ENCODE results near the gene GLRA3. TPM values are rescaled to one million over a fixed set of nuclear protein-coding genes. Genes with fewer than 3 reads are reported as not detected.

The GLRA3 gene
- total RNA-seq, 1 donor from 2014 or later = not detected

- Histone ChIP-seq H3K36me3 (no peaks in the 10 kb centered on the region), H3K4me2 (no peak overlapping the region), H3F3A (ENCODE audit: low read depth) (no peaks in the 10 kb centered on the region), H3K9me3 (ENCODE audit: low read depth) (no peaks in the 10 kb centered on the region), H4K20me1 (ENCODE audit: low read depth) (no peaks in the 10 kb centered on the region), H3K4me1 (no peaks in the 10 kb centered on the region), H3K9ac (no peak overlapping the region), H3K27me3 (no peaks in the 10 kb centered on the region), H2AFZ (replicated peaks) (no peak overlapping the region), H3K4me3 (no peak overlapping the region), H3K79me2 (ENCODE audit: low read depth) (no peaks in the 10 kb centered on the region), H3K27ac (no peak overlapping the region)
- no peaks in the 10 kb centered on the region for H3K4me1 Mint-ChIP-seq
- no peak for TF ChIP-seq EZH2phosphoT487 (IDR thresholded peaks at IDR 0.05)
- TF ChIP-seq CTCF (IDR thresholded peaks at IDR 0.05) = no peak
- no peak for TF ChIP-seq EZH2 (IDR thresholded peaks at IDR 0.05)
- H3K4me3 Mint-ChIP-seq = no peak overlapping the region
- no peaks in the 10 kb centered on the region for H3K9me3 Mint-ChIP-seq
- H3K27me3 Mint-ChIP-seq (ENCODE audit: insufficient read depth, low read depth) = no peaks in the 10 kb centered on the region
- DNase-seq (ENCODE audit: low spot score) = no peak
- H3K27ac Mint-ChIP-seq = no peak overlapping the region
- H3K36me3 Mint-ChIP-seq = no peaks in the 10 kb centered on the region
Observed at GRCh38 chr4:174629265-174629664, 199.8 kb downstream of the GLRA3 start.

GRCh38 chr4:174628191-174628590, 200.9 kb downstream of the GLRA3 start:
- Histone ChIP-seq H3K27ac (no peak overlapping the region), H3K36me3 (no peaks in the 10 kb centered on the region), H3K4me3 (no peak overlapping the region), H3K9me3 (ENCODE audit: low read depth) (no peaks in the 10 kb centered on the region), H3F3A (ENCODE audit: low read depth) (no peaks in the 10 kb centered on the region), H3K79me2 (ENCODE audit: low read depth) (no peaks in the 10 kb centered on the region), H3K4me2 (no peak overlapping the region), H4K20me1 (ENCODE audit: low read depth) (no peaks in the 10 kb centered on the region), H3K27me3 (no peaks in the 10 kb centered on the region), H3K4me1 (no peaks in the 10 kb centered on the region), H3K9ac (no peak overlapping the region), H2AFZ (replicated peaks) (no peak overlapping the region)
- Mint-ChIP-seq H3K4me1 (no peaks in the 10 kb centered on the region), H3K36me3 (no peaks in the 10 kb centered on the region), H3K9me3 (no peaks in the 10 kb centered on the region), H3K27me3 (ENCODE audit: insufficient read depth, low read depth) (no peaks in the 10 kb centered on the region), H3K27ac (no peak overlapping the region), H3K4me3 (no peak overlapping the region)
- no peak for TF ChIP-seq CTCF (IDR thresholded peaks at IDR 0.05)
- no peak for TF ChIP-seq EZH2 (IDR thresholded peaks at IDR 0.05)
- TF ChIP-seq EZH2phosphoT487 (IDR thresholded peaks at IDR 0.05) = no peak
- no peak for DNase-seq (ENCODE audit: low spot score)

- no peaks in the 10 kb centered on the region for H4K20me1 ChIP-seq (ENCODE audit: low read depth)
- TF ChIP-seq EZH2 (IDR thresholded peaks at IDR 0.05) = no peak
- no peak for TF ChIP-seq EZH2phosphoT487 (IDR thresholded peaks at IDR 0.05)
- no peak for TF ChIP-seq CTCF (IDR thresholded peaks at IDR 0.05)
- no peaks in the 10 kb centered on the region for H3K27me3 ChIP-seq
- DNase-seq (ENCODE audit: low spot score) = no peak
- H3K27ac Mint-ChIP-seq = no peak overlapping the region
- no peaks in the 10 kb centered on the region for H3K36me3 ChIP-seq
- no peaks in the 10 kb centered on the region for H3K4me1 ChIP-seq
- H3K4me3 Mint-ChIP-seq = no peak overlapping the region
- no peak overlapping the region for H3K27ac ChIP-seq
- H3K4me1 Mint-ChIP-seq = no peaks in the 10 kb centered on the region
- no peak overlapping the region for H3K4me2 ChIP-seq
- H3K27me3 Mint-ChIP-seq (ENCODE audit: insufficient read depth, low read depth) = no peaks in the 10 kb centered on the region
- H2AFZ ChIP-seq (replicated peaks) = no peak overlapping the region
- H3K9me3 ChIP-seq (ENCODE audit: low read depth) = no peaks in the 10 kb centered on the region
- H3F3A ChIP-seq (ENCODE audit: low read depth) = no peaks in the 10 kb centered on the region
- no peaks in the 10 kb centered on the region for H3K79me2 ChIP-seq (ENCODE audit: low read depth)
- H3K9me3 Mint-ChIP-seq = no peaks in the 10 kb centered on the region
- H3K9ac ChIP-seq = no peak overlapping the region
- no peaks in the 10 kb centered on the region for H3K36me3 Mint-ChIP-seq
- no peak overlapping the region for H3K4me3 ChIP-seq
Observed at GRCh38 chr4:174627473-174627872, 201.6 kb downstream of the GLRA3 start.

Measured in neural progenitor cell (in vitro differentiated cells).